ENCODE measurements around the gene ZBTB20.

ZBTB20 gene

DNA sequence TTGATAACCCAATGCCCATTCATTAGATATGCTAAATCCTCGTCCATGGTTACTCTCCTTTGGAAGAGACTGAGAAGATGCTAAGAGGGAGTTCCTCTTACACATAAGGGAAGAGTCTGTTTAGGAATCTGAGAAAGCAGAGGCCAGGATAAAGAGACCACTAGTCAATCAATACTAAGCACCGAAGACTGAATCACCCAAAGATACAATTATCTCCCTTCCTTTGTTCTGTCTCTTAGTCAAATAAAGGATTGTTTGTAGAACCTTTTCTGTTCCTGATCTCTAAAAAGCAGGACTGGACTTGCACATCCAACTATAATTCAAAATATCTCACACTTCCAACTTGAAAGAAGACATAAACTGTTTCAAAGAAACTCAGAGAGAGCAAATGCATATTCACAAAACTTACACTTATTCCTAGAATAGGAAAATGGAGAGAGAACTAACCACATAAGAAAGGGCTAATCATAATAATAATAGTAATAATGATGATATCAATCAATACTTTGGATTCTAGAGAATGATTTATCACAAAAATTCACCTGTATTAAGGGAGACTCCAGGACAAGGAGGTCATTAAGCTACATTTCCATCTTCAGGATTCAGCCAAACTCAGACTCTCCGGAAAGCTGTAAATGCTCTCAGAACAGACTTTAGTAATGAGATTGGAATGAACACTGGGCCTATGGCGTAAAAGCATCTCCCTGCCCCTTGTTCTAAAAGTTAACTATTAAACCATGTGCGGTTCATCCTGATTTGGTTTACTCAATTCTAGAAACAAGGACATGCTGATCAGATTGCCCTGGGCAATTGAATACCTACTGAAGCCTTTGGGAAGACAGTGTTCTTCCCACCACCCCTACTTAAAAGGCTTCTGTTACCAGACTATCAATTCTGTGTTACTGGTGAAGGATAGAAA is 401.5 kb downstream of the ZBTB20 start:
- no peak for DNase-seq

DNA sequence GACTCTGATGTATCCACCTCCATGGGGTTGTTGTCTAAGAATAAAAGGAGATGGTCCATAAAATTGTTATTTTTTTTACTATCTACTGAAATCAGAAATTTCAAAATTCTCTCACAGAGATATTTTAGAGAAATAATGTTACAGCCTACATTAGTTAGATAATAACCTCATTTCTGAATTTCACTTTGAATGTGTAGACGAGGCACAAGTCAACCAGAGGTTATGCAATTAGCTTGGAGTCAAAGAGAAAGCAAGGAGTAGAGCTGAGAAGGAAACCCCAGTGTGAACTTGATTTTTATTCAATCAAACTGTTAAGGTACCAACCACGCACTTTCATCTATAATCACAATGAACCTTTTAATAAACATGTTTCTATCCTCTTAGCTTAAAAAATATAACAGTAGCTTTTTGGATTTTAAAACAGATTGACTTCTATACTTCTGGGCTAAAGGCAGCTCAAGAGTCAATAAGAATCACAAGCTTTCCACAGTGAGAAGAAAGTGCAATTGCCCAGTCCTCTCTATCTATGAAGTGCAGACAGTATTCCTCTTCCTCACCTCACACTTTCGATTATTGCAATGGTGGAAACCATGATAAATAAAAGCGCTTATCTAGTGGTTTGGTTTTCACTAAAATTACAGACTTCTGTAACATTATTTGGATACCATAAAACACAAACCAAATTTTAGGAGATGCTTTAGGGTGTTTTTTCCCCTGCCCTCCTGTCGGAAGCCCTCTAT is 403.2 kb downstream of the ZBTB20 start:
- no peak for DNase-seq

DNA sequence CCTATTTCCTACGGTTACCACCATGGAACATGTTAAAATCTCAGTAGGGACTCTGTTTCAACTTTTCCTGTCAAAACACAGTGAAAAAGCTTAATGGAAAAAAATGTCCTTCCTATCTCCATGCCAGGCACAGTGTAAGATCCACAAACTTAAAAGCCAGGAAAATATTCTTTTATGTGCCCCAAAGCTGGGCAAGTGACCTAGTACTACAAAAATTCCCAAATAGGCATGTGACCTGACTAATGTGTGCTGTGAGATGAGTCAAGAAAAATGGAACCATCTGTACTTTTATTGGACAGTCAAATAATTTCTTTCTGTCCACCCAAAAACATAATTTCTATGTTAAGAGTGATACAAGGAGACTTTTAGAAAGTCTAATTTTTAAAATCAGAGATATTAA is 406.0 kb downstream of the ZBTB20 start:
- no peak for DNase-seq

DNA sequence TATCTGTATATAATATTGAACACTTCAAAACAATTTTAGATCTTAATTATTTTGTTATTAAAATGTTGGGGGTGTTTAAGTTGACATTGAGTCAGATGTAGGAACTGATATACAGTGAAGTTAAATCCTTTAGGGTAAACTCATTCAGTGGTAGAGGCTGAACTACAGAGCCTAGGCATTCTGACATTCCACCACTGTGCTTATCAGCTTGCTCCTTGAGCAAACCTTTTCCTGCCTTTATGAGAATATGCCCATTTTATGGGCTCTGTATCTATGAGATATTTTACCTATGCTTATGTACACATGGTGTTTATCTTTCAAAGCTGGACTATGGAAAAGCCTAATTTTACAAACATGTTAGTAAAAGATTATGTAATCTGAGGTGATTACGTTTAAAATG is 407.5 kb downstream of the ZBTB20 start:
- DNase-seq, result no peak

- no peak for DNase-seq
Measured at GRCh38 chr3:114732353-114732752, 414.7 kb downstream of the ZBTB20 start.

GRCh38 chr3:114730397-114730796 is 416.7 kb downstream of the ZBTB20 start:
- DNase-seq, result no peak

GRCh38 chr3:114727373-114727772 is 419.7 kb downstream of the ZBTB20 start:
- DNase-seq, result no peak

GRCh38 chr3:114725966-114726365 is 421.1 kb downstream of the ZBTB20 start:
- DNase-seq, result no peak

DNA sequence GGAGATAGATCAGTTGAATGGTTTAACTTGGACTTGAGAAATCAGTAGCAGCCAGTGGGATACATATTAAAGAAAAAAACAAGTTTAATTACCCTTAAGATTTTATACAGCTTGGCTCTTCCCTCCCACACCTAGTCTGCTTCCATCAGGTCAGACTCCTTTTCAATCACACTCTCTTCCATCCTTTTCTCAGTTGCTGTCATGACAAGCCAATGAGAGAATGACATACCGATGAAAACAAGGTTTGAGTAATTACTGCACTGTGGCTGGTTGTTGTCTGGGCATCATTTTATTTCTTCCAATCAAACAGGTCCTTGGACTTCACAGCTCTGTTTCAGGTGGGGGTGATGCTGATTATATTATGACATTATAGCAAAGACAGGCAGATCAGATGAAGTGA is 424.6 kb downstream of the ZBTB20 start:
- DNase-seq, result no peak

DNA sequence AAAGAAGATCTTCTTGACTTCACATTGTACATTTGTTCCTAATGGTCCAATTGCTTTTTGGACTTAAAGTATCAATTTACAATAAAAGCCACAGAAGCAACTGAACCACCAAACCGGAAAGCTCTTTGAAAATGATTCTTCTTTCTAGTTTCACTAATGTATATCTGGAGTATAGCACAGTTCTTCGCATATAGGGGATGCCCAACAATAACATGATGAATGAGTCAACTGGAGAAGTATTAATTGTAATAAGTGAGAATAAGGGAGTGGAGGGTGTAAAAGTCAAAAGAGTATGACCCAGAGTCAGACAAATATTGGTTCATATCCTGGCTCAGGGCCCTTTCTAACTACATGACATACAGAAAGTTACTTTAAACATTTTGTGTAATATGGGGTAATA is 425.2 kb downstream of the ZBTB20 start:
- DNase-seq, result no peak

DNA sequence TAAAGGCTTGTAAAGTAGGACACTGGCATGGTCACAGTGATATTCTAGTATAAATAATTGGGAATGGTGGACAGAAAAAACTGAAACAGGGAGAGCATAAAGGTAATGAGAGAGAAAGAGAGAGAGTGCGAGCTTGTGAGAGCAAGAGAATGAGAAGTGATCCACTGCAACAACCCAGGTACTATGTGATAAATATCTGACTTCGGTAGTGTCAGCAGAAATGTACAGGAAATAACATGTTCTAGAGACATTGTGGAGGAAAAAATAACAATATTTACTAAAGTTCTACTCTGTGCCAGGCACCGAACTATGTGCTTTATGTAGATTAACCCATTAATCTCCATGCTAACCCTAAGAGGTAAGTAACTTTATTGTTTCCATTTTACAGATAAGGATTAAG is 425.9 kb downstream of the ZBTB20 start:
- no peak for DNase-seq

DNA sequence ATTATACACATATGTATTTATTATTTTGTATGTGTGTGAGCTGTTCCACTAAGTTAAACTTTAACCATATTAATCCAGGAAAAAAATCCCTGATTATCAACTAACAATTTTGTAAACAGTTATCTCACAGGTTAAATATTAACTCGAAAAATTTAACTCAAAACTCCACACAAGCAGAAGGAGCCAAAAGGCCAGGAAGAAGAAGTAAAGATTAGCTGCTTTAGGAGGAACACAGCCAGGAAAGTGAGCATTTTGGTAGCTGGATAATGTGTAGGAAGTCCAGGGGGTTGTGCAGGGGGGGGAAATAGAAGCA is 428.2 kb downstream of the ZBTB20 start:
- DNase-seq, result no peak

DNA sequence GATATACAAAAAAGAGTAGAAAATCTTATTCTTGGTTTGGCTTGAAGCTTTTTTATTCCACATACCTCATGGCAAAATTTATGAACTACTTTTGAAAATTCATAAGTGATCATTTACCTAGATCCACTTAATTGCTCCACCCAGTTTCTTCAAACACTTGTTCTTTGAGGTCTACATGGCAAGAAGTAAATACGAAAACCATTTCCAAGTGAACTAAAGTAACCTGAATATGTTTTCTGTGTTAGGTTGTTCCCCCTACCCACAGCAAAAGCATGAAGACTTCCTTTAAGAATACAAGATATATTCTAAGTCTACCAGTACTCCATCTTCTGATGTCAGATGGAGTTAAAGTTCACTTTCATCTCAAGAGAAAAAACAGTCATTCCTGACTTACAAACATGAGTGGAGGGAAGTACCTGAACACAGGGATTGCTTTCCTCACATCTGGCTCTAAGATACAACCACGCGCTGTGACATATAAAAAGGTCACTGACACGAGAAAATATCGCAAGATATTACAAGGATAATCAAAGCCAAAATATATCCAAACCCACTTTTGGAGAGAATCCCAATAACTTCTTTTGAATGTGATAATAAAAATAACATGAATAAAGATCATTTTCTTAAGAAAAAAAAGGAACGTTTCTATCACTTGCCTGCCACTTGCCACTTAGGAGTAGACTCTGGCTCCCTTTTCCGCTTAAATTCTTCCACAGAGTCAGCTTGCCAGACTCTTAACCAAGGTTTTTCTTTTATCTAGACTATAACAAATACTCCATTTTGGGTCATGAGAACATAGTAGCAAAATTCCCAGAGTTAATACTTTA is 428.8 kb downstream of the ZBTB20 start:
- DNase-seq, result no peak

DNA sequence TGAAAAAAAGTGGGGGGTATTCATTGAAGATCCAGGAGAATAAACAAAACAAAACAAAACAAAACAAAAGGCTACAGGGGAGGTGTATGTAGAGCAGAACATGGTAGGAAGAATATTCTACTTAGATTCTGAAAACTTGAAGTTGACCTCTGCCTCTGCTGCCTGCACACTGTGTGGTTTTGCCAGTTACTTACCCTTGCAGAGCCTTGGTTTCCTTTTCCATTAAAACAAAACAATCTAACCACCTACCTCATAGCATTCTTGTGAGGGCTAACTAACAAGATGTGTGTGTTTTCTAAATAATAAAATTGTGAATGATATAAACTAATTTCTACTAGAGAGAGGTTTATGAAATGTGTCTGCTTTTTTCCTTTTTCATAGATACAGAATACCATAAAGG is 430.2 kb downstream of the ZBTB20 start:
- no peak for DNase-seq

- no peak for DNase-seq
Measured at GRCh38 chr3:114716126-114716525, 431.0 kb downstream of the ZBTB20 start.

DNA sequence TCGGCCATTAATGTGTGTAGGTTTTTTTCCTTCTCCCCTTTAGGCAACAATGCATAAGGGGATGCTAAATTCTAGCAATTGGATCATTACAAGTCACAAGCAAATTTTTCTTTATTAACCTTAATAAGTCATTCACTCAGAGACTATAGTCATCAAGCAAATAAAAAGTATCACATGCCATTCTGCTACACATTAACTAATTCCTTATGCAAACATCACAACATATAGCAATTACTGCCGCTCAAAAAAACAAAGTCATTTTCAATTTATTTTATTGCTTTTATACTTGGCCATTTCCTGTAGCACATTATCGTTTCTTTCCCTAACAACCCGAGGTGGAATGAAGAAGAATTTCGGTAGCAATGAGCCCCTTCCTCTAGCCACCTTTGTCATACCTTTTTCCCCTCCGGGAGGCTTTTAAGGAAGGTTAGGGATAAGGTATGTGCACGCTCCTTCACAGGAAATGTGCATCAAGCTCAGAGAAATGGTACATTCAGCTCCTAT is 432.1 kb downstream of the ZBTB20 start:
- DNase-seq, result no peak

GRCh38 chr3:114714237-114714636 is 432.9 kb downstream of the ZBTB20 start:
- no peak for DNase-seq

GRCh38 chr3:114712728-114713492 is 434.2 kb downstream of the ZBTB20 start:
- DNase-seq, result no peak

- DNase-seq, result no peak
Measured at GRCh38 chr3:114711321-114711886, 435.7 kb downstream of the ZBTB20 start.

DNA sequence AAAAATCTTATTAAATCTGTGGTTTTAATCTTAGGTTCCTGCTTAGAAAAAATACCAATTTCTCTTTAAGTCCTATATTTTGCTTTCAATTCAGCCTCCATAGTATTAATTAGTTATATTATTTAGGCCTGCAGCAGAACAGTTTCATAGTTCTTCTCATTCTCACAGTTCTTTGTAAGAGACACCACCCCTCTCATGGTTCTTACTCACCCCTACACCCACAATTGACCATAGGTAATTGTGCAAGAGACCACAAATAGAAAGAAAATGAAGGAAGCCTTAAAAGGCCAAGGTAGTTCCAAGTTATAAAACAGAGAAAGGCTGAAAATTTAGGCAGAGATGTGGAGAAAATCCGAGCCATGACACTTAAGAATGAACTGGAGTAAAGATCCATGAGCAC is 438.0 kb downstream of the ZBTB20 start:
- no peak for DNase-seq

DNA sequence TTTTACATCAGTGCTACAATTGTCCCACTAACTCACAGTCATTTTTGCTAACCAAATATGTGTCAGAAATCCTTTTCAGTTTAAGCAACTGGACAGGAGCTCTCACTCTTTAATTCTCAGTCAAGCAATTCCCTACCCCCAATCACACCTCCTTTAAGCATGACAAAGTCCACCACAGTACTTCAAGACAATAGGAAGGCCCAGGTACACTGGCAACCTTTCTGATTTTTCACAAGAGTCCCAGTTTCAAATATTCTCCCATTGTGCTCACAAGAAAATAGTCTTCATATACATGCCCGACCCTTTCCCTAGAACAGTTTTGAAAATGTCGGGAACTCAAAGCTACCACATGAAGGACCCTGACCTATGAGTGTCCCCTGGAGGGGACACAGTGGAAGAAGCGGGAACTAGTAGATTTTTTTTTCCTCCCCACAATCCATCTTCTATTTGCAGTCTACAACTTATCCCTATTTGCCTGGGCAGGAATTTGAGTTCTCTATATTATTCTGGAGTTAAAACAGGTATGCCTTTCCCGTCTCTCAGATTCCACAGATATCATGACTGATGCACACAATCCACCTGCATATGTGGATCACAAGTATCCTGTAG is 439.7 kb downstream of the ZBTB20 start:
- DNase-seq, result no peak
